Suppressor macrophage treated with lipopolysaccharide for 1 hour (primary cell): Measurements from ENCODE around the gene PHF11.

ENCODE experiments used
- DNase-seq, 3 donors: peaks; one replicate each; pipeline ENCODE4 v3.0.0-alpha.2; 2020 to 2022

PHF11 gene

DNA sequence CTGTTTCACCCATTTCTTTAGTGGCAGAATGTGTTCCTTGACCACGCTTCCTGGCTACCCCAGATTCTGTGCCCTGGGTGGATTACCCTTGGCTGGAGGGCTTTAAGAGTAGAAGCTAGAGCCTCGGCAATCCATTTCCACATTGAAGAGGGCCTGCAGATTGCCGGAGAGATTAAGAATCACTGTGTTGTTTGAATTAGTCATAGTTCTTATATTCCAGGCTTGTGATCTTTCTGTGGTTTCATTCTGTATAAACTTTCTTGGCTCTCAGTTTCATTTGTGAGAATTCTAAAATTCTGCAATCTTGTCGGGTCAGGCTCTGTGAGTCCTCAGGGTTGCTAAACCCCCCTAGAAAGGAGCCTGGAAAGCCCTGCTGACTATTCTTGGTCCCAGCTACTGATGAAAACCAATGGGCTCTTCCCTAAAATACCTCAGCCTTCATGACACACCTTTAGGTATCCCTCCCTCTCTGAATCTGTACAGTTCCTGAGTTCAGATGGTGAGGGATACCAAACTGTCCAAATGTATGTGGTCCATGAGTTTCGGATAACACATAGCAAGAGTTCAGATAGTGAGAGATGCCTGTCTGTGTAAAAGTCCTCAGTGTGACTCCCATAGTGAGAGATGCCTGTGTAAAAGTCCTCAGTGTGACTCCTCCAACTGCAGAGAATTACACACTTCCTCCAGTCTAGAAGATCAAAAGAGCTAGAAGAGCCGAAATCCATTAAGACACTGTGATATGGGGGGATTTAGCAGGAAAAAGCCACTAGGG lies 4.3 kb downstream of the PHF11 start:
- peak; percentile 47 to 71 (median 55) for DNase-seq

DNA sequence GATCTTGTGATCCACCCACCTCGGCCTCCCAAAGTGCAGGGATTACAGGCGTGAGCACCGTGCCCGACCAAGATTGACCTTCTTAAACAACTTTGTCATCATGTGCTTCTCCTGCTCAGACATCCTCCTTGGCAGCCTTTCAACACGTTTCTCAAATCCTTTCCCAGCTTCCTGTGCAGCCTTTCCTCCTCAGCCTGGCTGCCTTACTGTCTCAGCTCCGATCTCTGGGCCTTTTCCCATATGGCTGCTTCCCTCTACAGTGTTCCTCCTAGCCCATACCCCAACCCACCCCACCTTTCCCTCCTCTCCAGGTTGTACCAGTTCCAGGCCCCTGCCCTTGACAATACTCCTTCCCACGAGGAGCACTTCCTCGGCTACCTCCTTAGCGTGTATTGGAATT lies 7.2 kb downstream of the PHF11 start:
- no peak for DNase-seq

DNA sequence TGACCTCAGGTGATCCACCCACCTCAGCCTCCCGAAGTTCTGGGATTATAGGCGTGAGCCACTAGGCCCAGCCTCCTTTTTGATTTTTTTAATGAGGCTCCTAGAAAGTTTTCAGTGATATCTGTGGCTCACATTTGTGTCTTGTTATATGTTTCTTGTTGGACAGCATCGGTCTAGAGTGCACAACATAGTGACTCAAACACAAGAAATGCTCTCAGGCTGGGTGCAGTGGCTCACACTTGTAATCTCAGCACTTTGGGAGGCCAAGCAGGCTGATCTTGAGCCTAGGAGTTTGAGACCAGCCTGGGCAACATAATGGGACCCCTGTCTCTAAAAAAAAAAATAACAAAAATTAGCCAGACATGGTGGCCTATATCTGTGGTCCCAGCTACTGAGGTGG lies 8.2 kb downstream of the PHF11 start:
- DNase-seq, result no peak

DNA sequence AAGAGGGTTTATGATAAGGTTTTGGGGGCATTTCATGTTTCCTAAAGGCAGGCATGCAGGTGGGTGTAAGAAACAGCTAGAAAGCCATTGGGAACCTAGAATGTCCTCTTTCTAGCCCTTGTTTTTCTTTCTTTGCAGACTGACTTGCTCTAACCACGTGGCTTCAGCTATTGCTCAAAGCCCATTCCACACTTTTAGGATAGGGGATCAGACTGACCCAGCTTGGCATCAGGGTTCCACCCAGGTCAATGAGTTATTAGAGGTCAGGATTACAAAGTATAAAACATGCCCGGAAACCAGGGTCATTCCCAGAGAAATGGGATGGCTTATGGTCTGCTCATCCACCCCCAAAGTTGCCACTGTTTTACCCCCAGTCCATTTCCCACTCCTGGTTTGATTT lies 16.8 kb downstream of the PHF11 start:
- no peak for DNase-seq

DNA sequence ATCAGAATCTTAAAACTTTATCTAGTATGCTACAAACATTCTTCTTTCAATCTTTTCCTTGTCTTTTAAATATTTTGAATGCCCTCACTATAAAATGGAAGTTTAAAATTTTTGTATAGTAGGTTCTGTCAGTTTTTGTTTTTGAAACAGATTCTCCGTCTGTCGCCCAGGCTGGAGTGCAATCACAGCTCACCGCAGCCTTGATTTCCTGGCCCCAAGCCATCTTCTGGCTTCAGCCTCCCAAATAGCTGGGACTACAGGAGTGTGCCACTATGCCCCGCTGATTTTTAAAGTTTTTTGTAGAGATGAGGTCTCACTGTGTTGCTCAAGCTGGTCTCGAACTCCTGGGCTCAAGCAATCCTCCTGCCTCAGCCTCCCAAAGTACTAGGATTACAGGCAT lies 20.7 kb downstream of the PHF11 start:
- no peak for DNase-seq

DNA sequence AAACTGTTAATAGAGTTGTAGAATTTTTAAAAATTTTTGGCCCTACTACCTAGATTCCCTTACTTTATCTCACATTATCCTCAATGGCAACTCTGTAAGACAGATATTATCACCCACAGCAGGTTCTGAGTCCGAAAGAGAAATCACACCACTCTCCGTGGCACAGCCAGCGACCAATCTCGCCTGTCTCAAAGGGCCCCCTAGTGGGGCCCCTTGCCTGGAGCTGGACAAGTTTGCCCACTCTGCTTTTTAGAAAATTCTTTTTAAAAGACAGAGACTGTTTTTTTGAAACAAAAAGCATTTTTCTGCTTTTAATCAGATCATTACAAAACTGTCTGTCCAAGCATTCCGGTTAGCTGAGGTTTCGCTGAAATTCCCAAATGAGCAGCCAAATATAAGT lies 21.7 kb downstream of the PHF11 start:
- peak in 1 of 3 donors; percentile 26 for DNase-seq

DNA sequence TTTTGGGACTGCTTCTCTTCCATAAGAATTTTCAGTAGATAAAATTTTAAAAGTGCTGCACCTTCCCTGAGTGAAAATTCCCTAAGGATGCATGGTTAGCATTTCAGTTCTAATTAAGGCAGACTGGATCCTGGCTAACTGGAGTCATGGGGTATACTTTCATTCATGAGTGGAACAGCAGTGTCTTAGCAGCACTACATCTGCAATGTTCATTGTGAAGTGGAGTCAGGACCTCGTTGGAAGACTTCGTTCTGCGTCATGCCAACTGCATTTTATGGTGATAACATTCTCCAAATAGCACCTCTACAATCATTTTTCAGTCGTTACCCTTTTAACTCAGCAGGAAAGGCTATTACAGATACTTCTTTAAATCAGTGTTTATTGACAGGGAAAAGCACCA lies 25.5 kb downstream of the PHF11 start:
- no peak for DNase-seq

DNA sequence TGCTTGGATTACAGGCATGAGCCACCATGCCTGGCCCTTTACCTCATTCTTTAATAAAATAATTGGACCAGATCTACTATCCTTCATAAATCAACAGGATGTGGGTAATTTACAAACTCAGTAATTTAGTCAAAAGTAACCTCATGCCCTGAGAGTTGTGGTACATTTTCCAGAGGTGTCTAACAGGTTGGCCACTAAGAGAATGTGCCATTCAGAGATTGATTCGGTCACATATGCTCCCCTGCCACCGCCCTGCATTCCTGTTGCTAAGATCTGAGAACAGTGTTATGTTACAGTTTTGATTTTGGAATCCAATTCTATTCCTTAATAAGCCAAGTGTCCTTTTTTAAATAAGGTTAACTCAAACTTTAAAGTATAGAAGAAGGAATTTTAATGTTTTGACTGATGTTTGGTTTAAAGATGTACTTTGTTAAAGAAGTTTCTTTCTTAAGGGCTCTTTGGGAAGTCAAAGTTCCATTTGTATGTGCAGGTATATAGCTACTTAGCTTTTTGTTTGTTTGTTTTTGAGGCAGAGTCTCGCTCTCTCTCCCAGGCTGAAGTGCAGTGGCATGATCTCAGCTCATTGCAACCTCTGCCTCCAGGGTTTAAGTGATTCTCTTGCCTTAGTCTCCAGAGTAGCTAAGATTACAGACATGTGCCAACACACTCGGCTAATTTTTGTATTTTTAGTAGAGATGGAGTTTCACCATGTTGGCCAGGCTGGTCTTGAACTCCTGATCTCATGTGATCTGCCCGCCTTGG lies 29.2 kb downstream of the PHF11 start:
- DNase-seq, result no peak

DNA sequence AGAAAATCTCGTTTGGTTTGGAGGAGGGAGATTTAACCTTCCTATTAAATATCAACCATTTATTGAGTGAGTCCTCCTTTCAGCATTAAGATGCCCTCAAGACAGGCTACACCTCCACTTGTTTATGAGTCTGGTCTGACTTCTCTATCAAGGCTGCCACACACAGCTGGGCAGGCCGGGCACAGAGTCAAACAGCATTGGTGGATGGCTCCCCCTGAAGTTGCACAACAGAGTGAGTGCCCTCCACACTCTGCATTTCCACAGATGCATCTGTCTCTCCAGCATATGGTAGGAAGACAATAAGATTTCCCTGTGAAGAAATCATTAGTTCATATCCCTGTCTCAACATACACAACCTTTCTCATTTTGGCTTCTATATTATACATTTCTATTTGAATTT lies 31.4 kb downstream of the PHF11 start:
- DNase-seq, result no peak

DNA sequence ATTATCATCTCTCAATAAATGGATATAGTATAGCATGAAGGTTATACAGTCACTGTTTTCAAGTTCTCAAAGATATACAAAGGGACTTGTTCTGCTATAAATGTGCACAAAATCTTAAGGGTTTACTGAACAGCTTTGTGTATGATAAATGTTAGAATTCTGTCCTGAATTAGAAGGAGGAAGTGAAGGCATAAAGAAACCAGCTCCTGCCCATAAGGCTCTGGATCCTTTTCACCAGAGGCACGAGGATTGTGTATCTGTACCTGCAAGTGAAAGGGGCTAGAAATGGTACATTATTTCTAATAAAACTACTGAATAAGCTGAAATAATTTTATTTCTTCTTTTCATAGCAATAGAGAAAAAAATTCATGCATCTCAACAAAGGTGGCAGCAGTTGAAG lies 32.4 kb downstream of the PHF11 start:
- peak in 2 of 3 donors; percentile 22 to 27 for DNase-seq

DNA sequence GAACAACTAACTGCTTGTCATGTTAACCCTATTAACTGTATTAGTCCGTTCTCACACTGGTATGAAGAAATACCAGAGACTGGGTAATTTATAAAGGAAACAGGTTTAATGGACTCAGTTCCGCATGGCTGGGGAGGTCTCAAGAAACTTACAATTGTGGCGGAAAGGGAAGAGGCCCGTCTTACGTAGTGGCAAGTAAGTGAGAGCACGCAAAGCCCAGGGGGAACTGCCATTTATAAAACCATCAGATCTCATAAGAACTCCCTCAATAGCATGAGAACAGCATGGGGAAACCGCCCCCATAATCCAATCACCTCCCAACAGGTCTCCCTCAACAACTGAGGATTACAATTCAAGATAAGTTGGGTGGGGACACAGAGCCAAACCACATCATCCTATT lies 34.7 kb downstream of the PHF11 start:
- peak; percentile 75 to 82 (median 75) for DNase-seq

DNA sequence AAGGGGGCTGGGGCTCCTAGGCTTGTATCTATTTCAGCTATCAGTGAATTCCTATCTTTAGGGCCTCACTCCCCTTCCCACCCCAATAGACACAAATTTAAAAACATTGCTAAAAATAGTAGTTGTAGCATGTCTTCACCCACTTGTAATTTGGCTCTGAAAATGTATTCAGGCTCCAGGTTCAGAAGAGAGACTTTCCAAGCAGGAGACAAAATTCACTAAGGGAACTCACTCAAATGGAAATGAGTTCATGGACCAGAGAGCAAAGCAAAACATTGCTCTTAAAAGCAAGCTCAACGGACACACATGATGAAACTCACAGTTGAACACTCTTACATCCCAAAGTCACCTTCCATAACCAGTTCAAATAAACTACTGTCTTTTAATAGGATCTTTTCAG lies 36.8 kb downstream of the PHF11 start:
- DNase-seq, result no peak

DNA sequence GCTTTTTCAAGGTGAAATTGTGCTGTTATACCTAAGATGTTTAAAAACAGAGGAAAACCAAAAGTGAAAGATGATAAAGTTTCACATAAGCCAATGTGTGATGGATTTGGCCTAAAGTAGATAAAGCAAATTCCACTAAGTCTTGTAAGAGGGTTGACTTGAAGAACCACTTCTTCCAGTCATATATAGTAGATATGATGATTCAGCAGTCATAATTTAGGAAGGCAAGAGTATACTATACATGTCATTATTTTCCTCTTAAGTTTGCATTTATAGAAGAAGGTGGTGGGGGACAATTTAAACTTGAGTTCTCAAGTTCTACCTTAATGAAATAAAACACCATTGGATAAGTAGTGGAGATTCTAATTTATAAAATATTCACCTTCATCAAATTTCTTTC lies 37.3 kb downstream of the PHF11 start:
- DNase-seq, result no peak

DNA sequence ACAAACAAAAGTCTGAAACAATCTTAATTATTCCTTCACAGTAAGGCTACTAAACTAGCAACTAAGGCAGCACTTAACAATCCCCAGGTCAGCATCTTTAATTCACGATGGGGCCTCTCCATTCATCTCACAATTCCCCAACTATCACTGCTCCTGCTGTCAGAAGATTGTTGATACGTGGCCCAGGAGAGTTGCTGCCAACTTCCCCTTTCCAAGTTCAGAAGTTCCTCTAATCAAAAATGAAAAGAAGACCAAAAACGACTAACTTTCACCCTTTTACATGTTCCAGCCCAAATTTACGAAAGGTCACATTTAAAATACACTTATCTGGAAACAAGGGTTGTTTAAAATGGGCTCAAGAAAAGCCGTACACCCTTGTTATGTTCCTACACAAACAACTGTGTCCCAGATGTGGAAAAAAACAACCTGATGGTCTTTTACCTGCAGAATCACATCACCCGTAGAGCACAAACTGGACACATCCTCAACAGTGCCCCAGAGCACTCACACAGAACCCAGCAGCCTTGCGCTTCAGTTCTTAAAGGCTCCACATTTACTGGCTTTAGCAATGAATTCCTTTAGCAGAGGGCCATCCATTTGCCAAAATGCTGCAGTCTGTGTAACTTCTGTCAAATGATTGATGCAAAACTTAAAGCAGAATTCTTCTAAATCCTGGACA lies 38.0 kb downstream of the PHF11 start:
- peak; percentile 39 to 66 (median 56) for DNase-seq

DNA sequence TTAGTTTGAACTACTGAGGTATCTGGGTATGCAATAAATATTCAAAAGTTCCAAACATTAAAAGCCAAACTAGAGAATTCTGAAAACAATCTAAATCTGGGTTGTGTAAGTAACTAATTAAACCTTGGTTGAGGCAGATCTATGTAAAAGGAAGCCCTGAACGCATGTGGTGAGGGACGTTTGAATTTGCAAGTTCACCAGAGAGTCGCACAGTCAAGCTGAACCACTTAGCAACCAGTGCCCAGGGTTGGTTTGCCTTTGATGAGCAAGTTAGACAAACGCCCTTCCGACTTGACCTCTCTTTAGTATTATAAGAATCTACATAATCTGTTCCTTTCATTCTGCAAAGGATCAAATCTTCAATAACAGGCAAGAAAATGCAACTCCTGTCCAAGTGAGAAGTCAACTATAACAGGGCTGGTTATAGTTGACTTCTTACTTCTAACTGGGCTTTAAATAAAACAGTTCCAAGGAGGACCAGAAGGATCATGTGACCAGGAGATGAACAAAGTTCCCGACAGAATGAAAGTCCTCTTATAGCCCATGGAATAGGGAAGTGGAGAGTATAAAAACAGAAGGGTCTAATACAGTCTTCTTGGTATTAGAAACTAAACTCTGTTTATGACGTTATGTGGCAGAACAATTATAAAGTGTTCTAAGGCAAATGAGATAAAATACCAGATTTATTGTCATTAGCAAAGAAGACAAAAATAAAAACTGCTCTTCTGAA lies 40.6 kb downstream of the PHF11 start:
- peak; percentile 43 to 70 (median 62) for DNase-seq

DNA sequence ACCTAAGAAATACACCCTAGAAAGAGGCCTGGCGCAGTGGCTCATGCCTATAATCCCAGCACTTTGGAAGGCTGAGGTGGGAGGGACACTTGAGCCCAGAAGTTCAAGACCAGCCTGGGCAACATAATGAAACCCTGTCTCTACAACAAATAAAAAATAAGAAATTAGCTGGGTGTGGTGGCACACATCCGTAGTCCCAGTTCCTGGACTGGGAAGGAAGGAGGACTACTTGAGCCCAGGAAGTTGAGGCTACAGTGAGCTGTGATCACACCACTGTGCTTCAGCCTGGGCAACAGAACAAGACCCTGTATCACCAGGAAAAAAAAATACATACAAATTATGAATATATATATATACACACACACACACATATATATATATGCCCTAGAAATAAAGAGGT lies 42.7 kb downstream of the PHF11 start:
- no peak for DNase-seq

DNA sequence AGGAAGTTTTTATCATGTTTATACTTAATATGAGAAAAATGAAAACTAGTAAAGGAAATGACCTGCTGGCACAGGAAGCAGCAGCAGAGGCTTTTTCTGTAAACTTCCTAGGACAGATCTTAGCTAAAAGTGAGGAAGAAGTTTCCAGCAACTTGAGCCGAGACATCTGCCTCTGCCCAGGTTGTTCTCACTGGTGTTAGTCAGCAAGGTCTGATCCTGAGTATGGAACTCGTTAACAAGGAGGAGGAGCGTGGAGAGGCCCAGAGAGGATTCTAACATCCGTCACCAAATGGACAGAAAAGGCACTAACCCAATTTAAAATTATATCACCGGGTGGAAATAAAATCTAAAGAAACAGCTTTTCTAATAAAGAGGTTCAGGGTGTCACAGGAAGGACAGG lies 43.6 kb downstream of the PHF11 start:
- no peak for DNase-seq

DNA sequence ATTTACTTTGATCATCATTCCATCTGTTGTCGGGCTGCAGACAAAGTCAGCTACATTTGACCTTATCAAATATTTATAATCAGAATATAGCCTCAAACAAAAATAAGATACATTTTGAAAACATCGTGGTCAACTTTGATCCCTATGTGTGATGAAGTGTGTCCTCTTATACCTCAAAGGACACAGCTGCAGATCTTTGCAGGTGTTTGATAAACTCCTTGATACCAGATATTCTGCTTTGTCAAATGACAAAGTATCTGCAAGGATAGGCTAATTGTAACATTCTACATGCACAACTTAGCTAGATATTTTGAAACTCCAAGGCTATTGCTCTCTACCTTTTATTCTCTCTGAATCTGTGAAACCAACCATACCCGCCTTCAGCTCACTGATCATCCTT lies 44.0 kb downstream of the PHF11 start:
- DNase-seq, result no peak

DNA sequence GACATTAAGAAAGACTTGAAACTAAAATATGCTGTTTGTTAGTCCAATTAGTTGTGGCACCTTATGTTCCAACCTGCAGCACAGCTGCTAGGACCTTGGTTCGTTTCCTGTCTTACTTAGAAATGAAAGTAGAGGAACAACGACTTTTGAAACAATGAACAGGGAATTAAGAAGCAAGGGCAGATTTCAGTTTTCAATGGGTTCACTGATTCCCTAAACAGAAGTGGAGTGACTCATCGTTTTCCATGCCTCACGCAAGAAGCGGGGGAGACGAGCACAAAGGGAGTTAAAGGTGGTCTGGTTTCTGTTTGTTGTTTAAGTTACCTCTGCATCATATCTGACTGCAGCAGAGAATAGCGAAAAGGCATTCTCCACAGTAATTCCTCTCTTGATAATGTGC lies 44.8 kb downstream of the PHF11 start:
- DNase-seq, result peak; percentile 49 to 59 (median 51)

DNA sequence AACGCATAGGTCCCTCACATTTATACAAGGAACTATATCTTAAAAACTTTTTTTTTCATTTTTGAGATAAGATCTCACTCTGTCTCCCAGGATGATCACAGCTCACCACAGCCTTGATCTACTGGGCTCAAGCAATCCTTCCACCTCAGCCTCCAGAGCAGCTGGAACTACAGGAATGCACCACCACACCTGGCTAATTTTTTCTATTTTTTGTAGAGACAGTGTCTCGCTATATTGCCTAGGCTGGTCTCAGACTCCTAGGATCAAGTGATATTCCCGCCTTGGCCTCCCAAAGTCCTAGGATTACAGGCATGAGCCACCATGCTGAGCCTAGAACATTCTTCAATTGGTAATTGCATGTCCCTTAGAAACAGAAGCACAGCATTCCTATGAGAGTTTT lies 47.9 kb downstream of the PHF11 start:
- no peak for DNase-seq

DNA sequence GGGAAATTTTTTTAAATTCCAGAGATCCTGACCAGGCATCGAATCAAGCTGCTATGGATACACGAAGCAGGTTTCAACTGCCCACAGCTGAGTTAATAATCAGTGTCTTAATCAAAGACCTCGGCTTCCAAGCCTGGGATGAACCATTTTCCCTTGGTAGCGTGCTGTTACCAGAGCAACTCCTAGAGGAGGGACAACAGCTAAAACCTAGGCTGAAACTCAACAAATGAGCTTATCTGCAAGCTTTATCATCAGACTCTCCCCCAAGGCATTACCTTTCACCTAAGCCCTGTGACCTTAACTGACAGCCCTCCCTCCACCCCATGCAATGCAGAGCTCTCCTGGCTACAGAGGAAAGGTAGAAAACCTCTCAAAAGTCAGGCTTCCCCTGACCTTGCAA lies 49.9 kb downstream of the PHF11 start:
- no peak for DNase-seq

DNA sequence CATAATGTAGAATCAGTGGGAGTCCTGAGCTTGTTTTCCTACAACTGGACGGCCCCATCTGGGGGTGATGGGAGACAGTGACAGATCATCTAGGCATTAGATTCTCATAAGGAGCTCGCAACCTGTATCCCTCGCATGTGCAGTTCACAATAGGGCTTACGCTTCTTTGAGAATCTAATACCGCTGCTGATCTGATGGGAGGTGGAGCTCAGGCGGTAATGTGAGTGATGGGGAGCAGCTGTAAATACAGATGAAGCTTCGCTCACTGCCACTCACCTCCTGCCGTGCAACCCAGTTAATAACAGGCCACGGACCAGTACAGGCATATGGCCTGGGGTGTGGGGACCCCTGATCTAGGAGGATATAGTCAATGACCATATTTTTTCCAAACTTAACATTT lies 50.8 kb downstream of the PHF11 start:
- DNase-seq, result no peak

DNA sequence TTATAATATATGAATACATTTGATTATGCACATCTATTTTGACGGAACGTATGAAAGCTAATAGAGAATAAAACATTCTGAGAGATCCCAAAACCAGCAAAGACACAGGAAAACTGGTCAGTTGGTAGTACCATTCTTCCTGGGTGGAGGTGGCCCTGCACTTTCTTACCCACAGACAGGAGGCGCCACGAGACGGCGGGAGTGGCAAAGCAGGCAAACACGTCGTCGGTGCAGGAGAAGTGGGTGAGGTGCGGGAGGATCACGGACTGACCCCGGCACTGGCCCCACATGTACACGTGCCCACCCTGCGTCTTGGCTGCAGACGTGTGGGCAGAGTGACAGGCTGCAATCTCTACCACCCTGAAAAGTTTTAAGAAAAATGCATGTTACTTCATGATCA lies 53.5 kb downstream of the PHF11 start:
- DNase-seq, result no peak
